Lower leg skin (tissue), 3 donors: Measurements from ENCODE around the gene PON2.

Source experiments
- CTCF ChIP-seq, 3 donors: fragments of 450-650 bp; IDR thresholded peaks; one replicate each; pipeline ENCODE4 v1.5.1; 2016; ENCODE audit warnings: antibody characterized with exemption in 3 of 3, mild to moderate bottlenecking in 3 of 3, moderate library complexity in 2 of 3
- POLR2A ChIP-seq, 2 donors: fragments of 450-650 bp; IDR thresholded peaks; one replicate each; pipeline ENCODE4 v1.6.1; 2016 to 2017; ENCODE audit warnings: antibody characterized with exemption in 2 of 2, mild to moderate bottlenecking in 1 of 2, moderate library complexity in 1 of 2

DNA sequence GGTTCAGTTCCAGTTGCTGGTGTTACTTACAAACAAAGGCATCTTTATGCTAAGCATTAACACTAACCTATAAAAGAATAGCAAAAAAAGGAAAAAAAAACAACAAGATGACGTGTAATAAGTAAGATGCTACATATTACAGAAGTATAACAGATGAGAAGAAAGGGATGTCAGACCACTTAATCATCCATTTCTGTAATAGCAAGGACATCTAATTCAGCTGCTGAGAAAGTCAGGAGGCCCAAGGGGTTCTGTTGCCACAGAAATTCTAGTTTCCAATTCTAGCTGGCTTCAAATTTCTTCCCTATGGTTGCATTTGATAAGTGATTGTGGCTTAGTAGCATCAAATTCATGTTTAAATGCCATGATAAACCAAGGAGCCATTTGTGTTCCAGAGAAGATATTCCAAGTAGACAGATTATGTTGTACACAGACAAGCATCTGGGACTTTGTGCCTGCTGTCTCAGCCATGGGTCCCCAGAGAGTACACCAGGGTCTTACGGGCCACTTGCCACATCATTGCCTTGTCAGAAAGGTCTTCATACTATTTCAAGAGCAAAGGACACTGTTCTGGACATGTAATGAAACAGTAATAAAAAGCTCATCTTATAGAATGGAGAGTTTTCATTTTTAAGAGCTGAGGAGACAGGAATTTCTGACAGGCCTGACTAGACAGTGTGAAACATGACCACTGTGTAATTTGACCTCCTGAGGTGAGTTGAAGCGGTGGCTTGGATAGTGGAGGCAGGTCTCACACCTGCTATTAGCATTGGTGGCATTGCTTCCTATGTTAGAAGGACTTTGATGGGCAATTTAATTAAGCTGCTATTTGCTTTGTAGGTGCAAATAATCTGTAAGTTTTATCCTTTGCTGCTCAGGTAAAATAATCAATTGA, 46.7 kb upstream of the PON2 start:
- TF ChIP-seq POLR2A (IDR thresholded peaks at IDR 0.05), result no peak
- no peak for TF ChIP-seq CTCF (IDR thresholded peaks at IDR 0.05)
